Nephron (organoid): ENCODE measurements around the gene ACTL10.

Experiments used
- H3K27ac Mint-ChIP-seq, 3 experiments: 2 replicates each; pipeline ENCODE4 v1.8.0; 2020; ENCODE audit warnings: mixed read lengths in 3 of 3, mild to moderate bottlenecking in 2 of 3, moderate library complexity in 1 of 3
- H3K27me3 Mint-ChIP-seq: 2 replicates; pipeline ENCODE4 v1.8.0; 2021; ENCODE audit warnings: low read depth, mild to moderate bottlenecking, moderate library complexity, mixed read lengths
- H3K36me3 Mint-ChIP-seq: 2 replicates; pipeline ENCODE4 v1.8.0; 2020; ENCODE audit warnings: low read depth, mixed read lengths
- H3K4me1 Mint-ChIP-seq: 2 replicates; pipeline ENCODE4 v1.8.0; 2020; ENCODE audit warnings: mixed read lengths
- H3K4me3 Mint-ChIP-seq, 3 experiments: 2 replicates each; pipeline ENCODE4 v1.8.0; 2020; ENCODE audit warnings: mild to moderate bottlenecking in 3 of 3, mixed read lengths in 3 of 3, moderate library complexity in 2 of 3
- H3K9me3 Mint-ChIP-seq: 2 replicates; pipeline ENCODE4 v1.8.0; 2020; ENCODE audit warnings: mixed read lengths
- CTCF ChIP-seq, 3 experiments: fragments of 200-600 bp; sonication (generic); IDR thresholded peaks; one replicate each; pipeline ENCODE4 v1.5.0; 2021; ENCODE audit warnings: antibody characterized with exemption in 3 of 3; ENCODE audit not compliant: unreplicated experiment in 3 of 3

The ACTL10 gene

GRCh38 chr20:33701629-33702450 is 35.1 kb downstream of the ACTL10 start:
- TF ChIP-seq CTCF (IDR thresholded peaks at IDR 0.05; ENCODE audit: unreplicated experiment in 3 of 3): no peak
- Mint-ChIP-seq H3K9me3 (peaks cover 13% of the 10 kb centered on the region), H3K27ac (no peak overlapping the region), H3K36me3 (peaks cover 4% of the 10 kb centered on the region), H3K27me3 (peaks cover 3% of the 10 kb centered on the region), H3K4me1 (peaks cover 12% of the 10 kb centered on the region), H3K4me3 (no peak overlapping the region)

GRCh38 chr20:33702861-33703260 is 36.1 kb downstream of the ACTL10 start:
- H3K4me3 Mint-ChIP-seq: no peak overlapping the region
- H3K27ac Mint-ChIP-seq: no peak overlapping the region
- peaks cover 7% of the 10 kb centered on the region for H3K9me3 Mint-ChIP-seq
- H3K27me3 Mint-ChIP-seq: peaks cover 6% of the 10 kb centered on the region
- peaks cover 5% of the 10 kb centered on the region for H3K4me1 Mint-ChIP-seq
- H3K36me3 Mint-ChIP-seq: no peaks in the 10 kb centered on the region
- TF ChIP-seq CTCF (IDR thresholded peaks at IDR 0.05; ENCODE audit: unreplicated experiment in 3 of 3): no peak

- H3K27me3 Mint-ChIP-seq: peaks cover 3% of the 10 kb centered on the region
- H3K27ac Mint-ChIP-seq: no peak overlapping the region
- no peak overlapping the region for H3K4me3 Mint-ChIP-seq
- peaks cover 5% of the 10 kb centered on the region for H3K4me1 Mint-ChIP-seq
- no peaks in the 10 kb centered on the region for H3K36me3 Mint-ChIP-seq
- no peak for TF ChIP-seq CTCF (IDR thresholded peaks at IDR 0.05; ENCODE audit: unreplicated experiment in 3 of 3)
- peaks cover 4% of the 10 kb centered on the region for H3K9me3 Mint-ChIP-seq
Measured at GRCh38 chr20:33703498-33704137, 36.9 kb downstream of the ACTL10 start.

- Mint-ChIP-seq H3K27me3 (peaks cover 3% of the 10 kb centered on the region), H3K36me3 (no peaks in the 10 kb centered on the region), H3K9me3 (peaks cover 4% of the 10 kb centered on the region), H3K27ac (no peak overlapping the region), H3K4me3 (no peak overlapping the region), H3K4me1 (peaks cover 5% of the 10 kb centered on the region)
- TF ChIP-seq CTCF (IDR thresholded peaks at IDR 0.05; ENCODE audit: unreplicated experiment in 3 of 3): no peak
Measured at GRCh38 chr20:33704197-33704924, 37.6 kb downstream of the ACTL10 start.

GRCh38 chr20:33707668-33708067 is 40.9 kb downstream of the ACTL10 start:
- H3K4me3 Mint-ChIP-seq: no peak overlapping the region
- peaks cover 5% of the 10 kb centered on the region for H3K4me1 Mint-ChIP-seq
- no peaks in the 10 kb centered on the region for H3K9me3 Mint-ChIP-seq
- no peak overlapping the region for H3K27ac Mint-ChIP-seq
- no peaks in the 10 kb centered on the region for H3K36me3 Mint-ChIP-seq
- no peak for TF ChIP-seq CTCF (IDR thresholded peaks at IDR 0.05; ENCODE audit: unreplicated experiment in 3 of 3)
- H3K27me3 Mint-ChIP-seq: peaks cover 3% of the 10 kb centered on the region
